HG02759 (cell line): ENCODE measurements around the gene IRAG1.
"Not testable (repeated sequence)": the region's sequence is repeated elsewhere in the genome, so short reads cannot be mapped to it uniquely, and the experiment has no call there.

Source experiments
- ATAC-seq: cut with Tn5 transposase; IDR thresholded peaks from one replicate; pipeline ENCODE4 v1.9.1; 2021; ENCODE audit warnings: mild to moderate bottlenecking, moderate library complexity; ENCODE audit not compliant: unreplicated experiment

IRAG1 gene

GRCh38 chr11:10709299-10710086 is 15.9 kb upstream of the IRAG1 start:
- ATAC-seq: no peak

- ATAC-seq: no peak
These were observed 14.6 kb upstream of the IRAG1 start for GRCh38 chr11:10708131-10708530.

GRCh38 chr11:10701982-10702381 is 8.4 kb upstream of the IRAG1 start:
- ATAC-seq: no peak

GRCh38 chr11:10699072-10699471 is 5.5 kb upstream of the IRAG1 start:
- no peak for ATAC-seq

- ATAC-seq: no peak
These were observed 3.7 kb upstream of the IRAG1 start for GRCh38 chr11:10697323-10697620.

- no peak for ATAC-seq
These were observed 3.1 kb upstream of the IRAG1 start for GRCh38 chr11:10696468-10697322.

- no peak for ATAC-seq
These were observed 2.3 kb upstream of the IRAG1 start for GRCh38 chr11:10695833-10696232.

GRCh38 chr11:10694486-10695239 is 1.1 kb upstream of the IRAG1 start:
- ATAC-seq: no peak

- no peak for ATAC-seq
These were observed 932 bp downstream of the IRAG1 start for GRCh38 chr11:10692531-10693115.

- ATAC-seq: no peak
These were observed 5.2 kb downstream of the IRAG1 start for GRCh38 chr11:10688401-10688800.

- no peak for ATAC-seq
These were observed 7.2 kb downstream of the IRAG1 start for GRCh38 chr11:10686311-10686710.

- ATAC-seq: no peak
These were observed 10.1 kb downstream of the IRAG1 start for GRCh38 chr11:10683429-10683828.

- no peak for ATAC-seq
These were observed 12.5 kb downstream of the IRAG1 start for GRCh38 chr11:10680956-10681487.

- not testable (repeated sequence) for ATAC-seq
These were observed 13.3 kb downstream of the IRAG1 start for GRCh38 chr11:10680279-10680678.

GRCh38 chr11:10679644-10680043 is 13.9 kb downstream of the IRAG1 start:
- no peak for ATAC-seq

- ATAC-seq: no peak
These were observed 15.5 kb downstream of the IRAG1 start for GRCh38 chr11:10678101-10678500.

GRCh38 chr11:10676919-10677318 is 16.6 kb downstream of the IRAG1 start:
- ATAC-seq: no peak

GRCh38 chr11:10674911-10675440 is 18.6 kb downstream of the IRAG1 start:
- no peak for ATAC-seq

GRCh38 chr11:10674440-10674855 is 19.1 kb downstream of the IRAG1 start:
- ATAC-seq: no peak

GRCh38 chr11:10673501-10674062 is 20.0 kb downstream of the IRAG1 start:
- no peak for ATAC-seq
